Ectodermal cell (in vitro differentiated cells): ENCODE measurements around the gene SFTPB. TPM values are rescaled to one million over a fixed set of nuclear protein-coding genes. Genes with fewer than 3 reads are reported as not detected.
"Not testable (repeated sequence)": the region's sequence is repeated elsewhere in the genome, so short reads cannot be mapped to it uniquely, and the experiment has no call there.

ENCODE experiments used
- H3K27ac ChIP-seq: 2 replicates; pipeline ENCODE4 v1.7.0; 2013; ENCODE audit warnings: mild to moderate bottlenecking, low read depth, low read length; ENCODE audit not compliant: insufficient read depth, poor library complexity, severe bottlenecking
- H3K27me3 ChIP-seq: 2 replicates; pipeline ENCODE4 v1.7.0; 2013; ENCODE audit warnings: mild to moderate bottlenecking, low read length; ENCODE audit not compliant: insufficient read depth, control insufficient read depth, poor library complexity, severe bottlenecking
- H3K36me3 ChIP-seq: one replicate; pipeline ENCODE4 v1.7.0; 2013; ENCODE audit warnings: low read length; ENCODE audit not compliant: control insufficient read depth, insufficient read depth
- H3K4me1 ChIP-seq: one replicate; pipeline ENCODE4 v1.7.0; 2013; ENCODE audit warnings: low read length; ENCODE audit not compliant: control insufficient read depth, insufficient read depth
- H3K4me3 ChIP-seq: 2 replicates; pipeline ENCODE4 v1.7.0; 2013; ENCODE audit warnings: low read depth, low read length, control low read depth; ENCODE audit not compliant: insufficient read depth
- H3K9me3 ChIP-seq: 2 replicates; pipeline ENCODE4 v1.7.0; 2013; ENCODE audit warnings: mild to moderate bottlenecking, low read length, moderate library complexity; ENCODE audit not compliant: control insufficient read depth
- WGBS, 2 experiments: methylation state at CpG; one replicate each; pipeline ENCODE4 v1.1.7; 2013; ENCODE audit warnings: missing lambda C conversion rate in 2 of 2; 5-methylcytosine and 5-hydroxymethylcytosine counted together
- polyA plus RNA-seq, 4 experiments: library from polyadenylated mRNA; stranded (reverse); fragments of 50-300 nt; gene quantifications; one replicate each; pipeline ENCODE4 v1.2.3, GENCODE V29; 2013

SFTPB gene
- not detected for polyA plus RNA-seq (2013, experiment 1 of 4)
- not detected for polyA plus RNA-seq (2013, experiment 2 of 4)
- not detected for polyA plus RNA-seq (2013, experiment 3 of 4)
- not detected for polyA plus RNA-seq (2013, experiment 4 of 4)

DNA sequence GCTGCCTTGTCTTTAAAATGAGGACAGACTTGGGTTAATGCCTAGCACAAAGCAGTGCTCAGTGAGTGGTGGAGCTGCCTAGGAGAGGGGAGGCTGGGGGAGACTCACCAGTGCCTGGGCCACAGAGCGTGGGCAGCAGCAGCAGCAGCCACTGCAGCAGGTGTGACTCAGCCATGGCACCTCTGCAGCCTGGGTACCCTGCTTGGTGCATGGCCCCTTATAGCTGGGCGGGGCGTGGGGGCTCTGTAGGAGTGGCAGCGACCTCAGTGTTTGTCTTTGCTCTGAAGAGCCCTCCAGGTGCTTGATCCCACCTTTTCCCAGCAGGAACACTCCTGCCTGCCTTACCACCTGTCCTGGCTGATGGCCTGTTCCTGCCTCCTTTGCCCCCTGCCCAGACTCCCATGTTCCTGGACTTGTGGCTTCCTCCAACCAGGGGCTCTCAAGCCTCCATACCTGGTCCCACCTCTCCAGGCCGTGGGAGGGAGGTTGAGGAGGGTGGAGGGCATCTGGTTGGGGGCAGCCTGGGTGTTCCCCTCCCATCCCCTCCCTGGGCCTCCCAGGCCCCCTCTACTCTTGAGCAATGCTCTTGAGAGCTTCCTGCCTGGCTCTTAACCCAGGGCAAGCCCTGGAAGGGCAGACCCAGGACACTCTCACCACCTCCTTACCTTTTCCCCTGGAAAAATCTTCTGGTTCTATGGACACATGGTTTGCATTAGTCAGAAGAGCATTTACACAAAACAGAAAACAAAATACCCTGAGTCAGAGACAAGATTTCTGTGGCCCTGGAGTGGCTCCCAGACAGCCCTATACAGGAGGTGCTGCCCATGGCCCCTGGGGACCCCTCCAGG is at the start of gene SFTPB:
Gene SFTPB, minus strand, starts transcription at position 191 of the 848 bp plus-strand sequence. Its CDS starts 16 bp downstream, at position 175.
- Histone ChIP-seq H3K4me3 (no peak within 1 kb of the TSS), H3K27me3 (no peaks in the 10 kb centered on the region), H3K9me3 (no peaks in the 10 kb centered on the region), H3K27ac (no peak within 1 kb of the TSS), H3K4me1 (no peaks in the 10 kb centered on the region), H3K36me3 (no peaks in the 10 kb centered on the region)
- 89 to 92% methylated on average over 4 to 5 of the region's 5 CpGs for WGBS, 2 experiments

- no peak overlapping the region for H3K4me3 ChIP-seq
- peaks cover 8% of the 10 kb centered on the region for H3K4me1 ChIP-seq
- no peaks in the 10 kb centered on the region for H3K9me3 ChIP-seq
- 74 to 76% methylated on average over 15 of the region's 15 CpGs for WGBS, 2 experiments
- H3K27ac ChIP-seq, result no peak overlapping the region
- H3K27me3 ChIP-seq, result no peaks in the 10 kb centered on the region
- no peaks in the 10 kb centered on the region for H3K36me3 ChIP-seq
Observed at GRCh38 chr2:85717308-85718008, 49.5 kb upstream of the SFTPB start.

DNA sequence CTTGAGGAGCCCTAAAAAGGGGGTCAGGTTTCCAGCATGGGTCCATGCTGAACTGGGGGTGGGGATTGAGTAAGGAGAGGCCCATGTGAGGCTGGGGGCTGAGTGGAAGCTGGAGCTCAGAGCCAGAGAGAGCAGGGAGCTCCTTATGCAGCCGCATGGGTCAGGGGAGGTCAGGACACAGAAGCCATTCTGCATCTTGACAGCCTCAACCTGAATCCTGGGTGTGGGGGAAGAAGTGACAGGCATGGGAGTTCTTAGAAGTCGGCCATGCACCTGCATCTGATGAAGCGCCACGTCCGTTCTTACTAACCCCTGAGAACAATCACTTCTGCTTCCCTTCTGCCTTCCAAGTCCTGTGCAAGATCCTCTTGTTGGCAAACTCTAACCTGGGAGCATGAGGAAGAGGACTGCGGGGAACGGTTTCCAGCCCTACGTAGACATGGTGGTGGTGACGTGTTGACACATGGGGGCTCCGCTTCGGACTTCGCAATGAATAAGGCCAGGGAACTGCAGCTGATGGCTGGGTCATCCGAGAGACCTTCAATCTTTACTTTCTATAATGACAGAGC is 48.4 kb upstream of the SFTPB start:
- peaks cover 8% of the 10 kb centered on the region for H3K4me1 ChIP-seq
- no peak overlapping the region for H3K27ac ChIP-seq
- WGBS, 2 experiments, result 87 to 89% methylated on average over 13 of the region's 13 CpGs
- H3K36me3 ChIP-seq, result no peaks in the 10 kb centered on the region
- no peaks in the 10 kb centered on the region for H3K27me3 ChIP-seq
- no peak overlapping the region for H3K4me3 ChIP-seq
- H3K9me3 ChIP-seq, result no peaks in the 10 kb centered on the region

DNA sequence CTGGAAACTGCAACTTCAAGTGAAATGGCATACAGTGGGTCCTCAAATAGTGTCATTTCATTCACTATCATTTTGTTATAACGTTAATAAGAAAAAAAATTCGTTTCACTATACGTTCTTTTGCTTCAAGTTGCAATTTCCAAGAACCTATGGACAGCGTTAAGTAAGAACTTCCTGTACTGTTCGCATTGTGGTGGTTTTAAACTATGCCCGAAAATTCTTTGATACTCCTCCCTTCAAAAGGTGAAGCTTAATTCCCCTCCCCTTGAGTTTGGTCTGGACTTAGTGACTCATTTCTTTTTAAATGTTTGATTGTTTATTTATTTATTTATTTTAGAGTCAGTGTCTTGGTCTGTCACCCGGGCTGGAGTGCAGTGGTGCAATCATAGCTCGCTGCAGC is 46.8 kb upstream of the SFTPB start:
- Histone ChIP-seq H3K4me1 (peaks cover 8% of the 10 kb centered on the region), H3K9me3 (no peaks in the 10 kb centered on the region), H3K36me3 (no peaks in the 10 kb centered on the region), H3K4me3 (no peak overlapping the region), H3K27ac (no peak overlapping the region), H3K27me3 (no peaks in the 10 kb centered on the region)
- WGBS, 2 experiments, result 92 to 93% methylated on average over 8 of the region's 8 CpGs

DNA sequence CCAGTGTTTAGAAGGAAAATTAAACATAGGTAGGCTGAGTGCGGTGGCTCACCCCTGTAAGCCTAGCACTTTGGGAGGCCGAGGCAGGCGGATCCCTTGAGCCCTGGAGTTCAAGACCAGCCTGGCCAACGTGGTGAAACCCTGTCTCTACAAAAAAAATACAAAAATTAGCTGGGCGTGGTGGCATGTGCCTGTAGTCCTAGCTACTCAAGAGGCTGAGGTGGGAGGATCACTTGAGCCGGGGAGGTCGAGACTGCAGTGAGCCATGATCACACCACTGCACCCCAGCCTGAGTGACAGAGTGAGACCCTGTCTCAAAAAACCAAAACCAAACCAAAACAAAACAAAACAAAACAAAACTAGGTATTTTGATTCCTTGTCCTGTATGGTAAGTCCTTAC is 46.4 kb upstream of the SFTPB start:
- not testable (repeated sequence) for H3K27ac ChIP-seq, H3K4me3 ChIP-seq, H3K36me3 ChIP-seq, H3K27me3 ChIP-seq, H3K9me3 ChIP-seq, H3K4me1 ChIP-seq
- 91 to 92% methylated on average over 7 of the region's 7 CpGs for WGBS, 2 experiments

- Histone ChIP-seq H3K36me3 (no peaks in the 10 kb centered on the region), H3K4me3 (no peak overlapping the region), H3K27ac (no peak overlapping the region), H3K9me3 (no peaks in the 10 kb centered on the region), H3K4me1 (peaks cover 8% of the 10 kb centered on the region), H3K27me3 (no peaks in the 10 kb centered on the region)
- 96 to 97% methylated on average over 5 of the region's 5 CpGs for WGBS, 2 experiments
Observed at GRCh38 chr2:85713836-85714235, 45.8 kb upstream of the SFTPB start.

DNA sequence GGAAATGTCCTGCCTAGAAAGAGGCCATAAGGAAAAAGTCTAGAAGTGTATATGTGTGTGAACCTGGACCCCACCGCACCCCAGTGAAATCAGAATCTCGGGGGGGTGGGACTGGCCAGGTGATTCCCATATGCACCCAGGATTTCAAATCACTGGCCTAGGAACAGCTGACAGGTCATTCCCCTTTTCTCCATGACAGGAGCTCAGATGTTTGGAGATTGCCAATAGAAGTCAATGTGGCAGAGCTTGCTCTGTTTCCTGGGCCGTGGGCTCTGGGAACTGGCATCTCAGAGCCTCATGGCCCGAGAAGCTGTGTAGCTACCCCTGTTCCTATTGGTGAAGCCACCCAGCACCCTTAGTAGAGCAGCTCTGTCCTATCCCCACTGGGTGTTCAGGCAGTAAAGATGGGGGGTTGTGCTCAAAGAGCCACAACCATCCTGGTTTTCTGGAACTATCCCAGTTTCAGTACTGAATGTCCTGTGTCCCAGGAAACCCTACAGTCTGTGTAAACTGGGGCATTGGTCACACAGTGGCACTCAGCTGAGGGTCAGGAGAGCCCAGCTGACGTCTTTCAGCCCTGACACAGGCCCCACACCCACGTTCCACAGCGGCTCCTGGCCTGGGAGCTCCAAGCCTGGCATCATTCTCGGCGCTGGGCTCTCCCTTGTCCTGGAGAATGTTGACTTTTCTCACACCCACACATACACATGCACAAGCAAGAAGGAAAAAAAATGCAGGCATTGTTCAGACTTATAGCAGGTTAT is 45.0 kb upstream of the SFTPB start:
- Histone ChIP-seq H3K9me3 (no peaks in the 10 kb centered on the region), H3K4me3 (no peak overlapping the region), H3K36me3 (no peaks in the 10 kb centered on the region), H3K27me3 (peaks cover 1% of the 10 kb centered on the region), H3K4me1 (peaks cover 8% of the 10 kb centered on the region), H3K27ac (no peak overlapping the region)
- 86 to 91% methylated on average over 9 of the region's 9 CpGs for WGBS, 2 experiments

GRCh38 chr2:85712336-85712735 is 44.3 kb upstream of the SFTPB start:
- H3K27ac ChIP-seq, result no peak overlapping the region
- H3K36me3 ChIP-seq, result no peaks in the 10 kb centered on the region
- WGBS, 2 experiments, result 94 to 95% methylated on average over 15 of the region's 15 CpGs
- peaks cover 3% of the 10 kb centered on the region for H3K4me1 ChIP-seq
- H3K27me3 ChIP-seq, result peaks cover 8% of the 10 kb centered on the region
- no peak overlapping the region for H3K4me3 ChIP-seq
- no peaks in the 10 kb centered on the region for H3K9me3 ChIP-seq

DNA sequence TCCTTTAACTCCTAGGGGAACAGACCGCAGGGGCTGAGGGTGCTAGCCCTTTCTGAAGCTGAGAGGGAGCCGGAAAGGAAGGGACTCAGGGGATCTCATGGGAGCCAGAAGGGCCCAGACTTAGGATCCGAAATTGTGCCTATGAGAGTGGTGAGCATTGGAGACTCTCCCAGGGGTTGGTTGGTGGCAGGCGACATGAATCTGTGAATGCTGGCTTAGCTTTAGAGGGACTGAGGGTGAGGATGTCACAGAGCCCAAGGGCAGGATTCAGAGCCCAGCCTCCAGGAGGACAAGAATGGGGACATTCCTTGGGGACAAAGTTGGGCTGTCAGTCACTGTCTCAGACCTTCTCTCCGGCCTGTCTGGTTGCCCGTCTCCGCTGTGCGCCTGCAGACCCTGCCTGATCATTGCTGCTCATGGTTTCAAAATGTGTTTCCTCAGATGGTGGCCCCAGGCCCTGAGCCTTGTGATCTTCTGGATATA is 43.6 kb upstream of the SFTPB start:
- no peak overlapping the region for H3K4me3 ChIP-seq
- no peaks in the 10 kb centered on the region for H3K36me3 ChIP-seq
- WGBS, 2 experiments, result 93% methylated on average over 8 of the region's 8 CpGs
- no peaks in the 10 kb centered on the region for H3K9me3 ChIP-seq
- peaks cover 8% of the 10 kb centered on the region for H3K27me3 ChIP-seq
- H3K27ac ChIP-seq, result no peak overlapping the region
- no peaks in the 10 kb centered on the region for H3K4me1 ChIP-seq
